PC-9 (cell line): ENCODE results near the gene ASB1.

Experiments used
- CTCF ChIP-seq: fragments of 200-600 bp; sonication (generic); conservative IDR thresholded peaks from 2 replicates; pipeline ENCODE4 v1.6.1; 2017; ENCODE audit warnings: mixed run types, antibody characterized with exemption, mild to moderate bottlenecking, moderate library complexity
- EZH2 ChIP-seq: fragments of 200-600 bp; sonication (generic); IDR thresholded peaks from 2 replicates; pipeline ENCODE4 v1.8.0; 2017; ENCODE audit warnings: antibody characterized with exemption, low read depth

GRCh38 chr2:238425505-238425978, 1.2 kb upstream of the ASB1 start:
- TF ChIP-seq CTCF (no peak), EZH2 (no peak)
